GM06990 (cell line): ENCODE results near the gene ABHD17B.
A peak's percentile ranks its signal among the peaks of the same experiment; 100 is the strongest.

Experiments used
- DNase-seq: peaks from one replicate; pipeline ENCODE4 v3.0.0-alpha.2; 2011; ENCODE audit not compliant: insufficient read length; ENCODE audit errors: extremely low read depth
- H3K27me3 ChIP-seq: replicated peaks from 2 replicates; pipeline ENCODE4 v1.6.0; 2011; ENCODE audit warnings: low read length; ENCODE audit not compliant: control insufficient read depth, insufficient read depth
- H3K36me3 ChIP-seq: 2 replicates; pipeline ENCODE4 v1.5.1; 2011; ENCODE audit warnings: low read length; ENCODE audit not compliant: control insufficient read depth, insufficient read depth
- H3K4me3 ChIP-seq: replicated peaks from 2 replicates; pipeline ENCODE4 v1.5.1; 2011; ENCODE audit warnings: low read depth, mild to moderate bottlenecking, control low read depth, low read length
- TF ChIP-seq, protein P1 (sequence below): IDR thresholded peaks from 2 replicates; pipeline ENCODE4 v1.5.1; 2011; ENCODE audit warnings: low read length, control low read depth, mild to moderate bottlenecking, inconsistent platforms; ENCODE audit not compliant: insufficient read depth, poor library complexity, severe bottlenecking

ABHD17B gene

DNA sequence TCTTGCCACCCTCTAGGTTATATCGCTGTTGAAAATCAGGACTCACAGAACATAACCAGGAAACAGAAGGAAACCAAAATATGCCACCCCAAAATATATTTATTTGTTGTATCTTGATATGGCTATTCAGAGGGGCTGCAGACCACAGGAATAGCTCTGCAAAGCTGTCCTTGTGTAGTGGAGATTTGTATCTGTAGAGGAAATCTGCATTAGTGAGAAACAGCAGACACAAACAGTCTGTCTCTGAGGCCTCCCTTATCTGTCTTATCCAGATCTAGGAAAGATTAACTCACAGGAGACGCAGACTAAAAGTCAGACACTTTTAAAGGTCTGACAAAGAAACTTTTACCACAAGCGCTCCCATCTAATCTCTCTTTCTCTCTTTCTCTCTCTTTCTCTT, 88.5 kb downstream of the ABHD17B start:
- no peak for DNase-seq
- Histone ChIP-seq H3K36me3 (no peaks in the 10 kb centered on the region), H3K27me3 (no peaks in the 10 kb centered on the region), H3K4me3 (no peak overlapping the region)
- TF ChIP-seq, protein P1, sequence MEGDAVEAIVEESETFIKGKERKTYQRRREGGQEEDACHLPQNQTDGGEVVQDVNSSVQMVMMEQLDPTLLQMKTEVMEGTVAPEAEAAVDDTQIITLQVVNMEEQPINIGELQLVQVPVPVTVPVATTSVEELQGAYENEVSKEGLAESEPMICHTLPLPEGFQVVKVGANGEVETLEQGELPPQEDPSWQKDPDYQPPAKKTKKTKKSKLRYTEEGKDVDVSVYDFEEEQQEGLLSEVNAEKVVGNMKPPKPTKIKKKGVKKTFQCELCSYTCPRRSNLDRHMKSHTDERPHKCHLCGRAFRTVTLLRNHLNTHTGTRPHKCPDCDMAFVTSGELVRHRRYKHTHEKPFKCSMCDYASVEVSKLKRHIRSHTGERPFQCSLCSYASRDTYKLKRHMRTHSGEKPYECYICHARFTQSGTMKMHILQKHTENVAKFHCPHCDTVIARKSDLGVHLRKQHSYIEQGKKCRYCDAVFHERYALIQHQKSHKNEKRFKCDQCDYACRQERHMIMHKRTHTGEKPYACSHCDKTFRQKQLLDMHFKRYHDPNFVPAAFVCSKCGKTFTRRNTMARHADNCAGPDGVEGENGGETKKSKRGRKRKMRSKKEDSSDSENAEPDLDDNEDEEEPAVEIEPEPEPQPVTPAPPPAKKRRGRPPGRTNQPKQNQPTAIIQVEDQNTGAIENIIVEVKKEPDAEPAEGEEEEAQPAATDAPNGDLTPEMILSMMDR, result no peak

DNA sequence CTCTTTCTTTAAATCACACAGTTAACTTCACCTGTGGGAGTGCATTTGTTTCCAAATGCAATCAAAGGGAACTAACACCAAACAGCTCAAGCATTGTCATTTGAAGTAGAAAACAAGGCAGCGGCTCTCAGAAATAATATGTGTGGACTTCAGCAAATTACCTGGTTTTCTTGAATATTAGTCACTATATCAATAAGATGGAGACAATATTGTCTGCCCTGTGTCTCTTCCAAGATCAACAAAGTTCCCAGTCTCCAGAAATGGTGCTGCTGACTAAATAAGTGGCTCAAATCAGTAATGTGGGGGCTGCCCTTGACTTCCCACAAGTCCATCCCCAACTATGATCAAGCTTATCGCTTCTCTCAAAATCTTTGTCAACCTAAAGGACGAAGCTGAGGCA, 89.6 kb downstream of the ABHD17B start:
- no peak for DNase-seq
- Histone ChIP-seq H3K4me3 (no peak overlapping the region), H3K27me3 (no peaks in the 10 kb centered on the region), H3K36me3 (no peaks in the 10 kb centered on the region)
- TF ChIP-seq, protein P1, result no peak

DNA sequence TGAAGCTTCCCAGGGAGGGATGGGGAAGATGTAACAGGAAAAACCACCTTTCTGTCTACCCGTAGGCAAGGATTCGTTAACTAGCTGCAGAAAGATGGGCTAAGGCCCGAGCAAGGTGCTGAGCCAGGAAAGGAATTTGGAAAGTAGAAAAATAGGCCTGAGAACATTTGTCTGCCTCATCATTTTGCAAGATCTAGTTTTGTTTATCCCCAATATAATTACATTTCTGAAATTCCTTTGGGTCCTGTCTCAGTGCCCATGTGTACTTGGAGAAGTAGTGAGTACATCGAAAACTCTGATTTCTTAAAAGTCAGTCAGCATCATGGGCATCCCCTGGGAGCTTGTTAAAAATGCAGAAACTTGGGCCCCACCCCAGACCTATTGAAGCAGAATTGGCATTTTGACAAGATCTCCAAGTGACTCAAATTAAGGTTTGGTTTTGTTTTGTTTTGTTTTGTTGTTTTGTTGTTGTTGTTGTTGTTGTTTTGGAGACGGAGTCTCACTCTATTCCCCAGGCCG, 90.5 kb downstream of the ABHD17B start:
- no peaks in the 10 kb centered on the region for H3K27me3 ChIP-seq
- TF ChIP-seq, protein P1, result no peak
- DNase-seq, result no peak
- no peak overlapping the region for H3K4me3 ChIP-seq
- H3K36me3 ChIP-seq, result no peaks in the 10 kb centered on the region

DNA sequence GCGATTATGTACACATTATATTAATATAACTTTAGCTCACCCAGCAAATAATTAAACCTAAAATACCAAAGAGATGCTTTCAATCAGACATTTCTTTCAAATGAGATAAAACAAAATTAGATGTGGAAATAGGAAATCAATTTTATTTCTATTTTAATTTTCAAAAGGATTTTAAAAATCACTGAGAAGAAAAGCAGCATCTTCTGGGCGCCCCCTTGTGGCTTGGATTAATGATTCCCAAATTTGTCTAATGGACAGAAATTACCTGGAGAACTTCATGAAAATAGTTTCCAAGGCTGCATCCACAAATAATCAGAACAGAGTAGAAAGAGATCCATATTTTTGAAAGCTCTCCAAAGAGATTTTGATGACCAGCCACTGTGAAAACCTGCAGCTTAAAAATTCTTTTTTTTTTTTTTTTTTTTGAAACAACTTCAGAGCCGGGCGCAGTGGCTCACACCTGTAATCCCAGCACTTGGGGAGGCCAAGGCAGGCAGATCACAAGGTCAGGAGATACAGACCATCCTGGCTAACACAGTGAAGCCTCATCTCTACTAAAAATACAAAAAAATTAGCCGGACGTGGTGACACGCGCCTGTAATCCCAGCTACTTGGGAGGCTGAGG, 91.8 kb downstream of the ABHD17B start:
- H3K27me3 ChIP-seq, result no peaks in the 10 kb centered on the region
- H3K36me3 ChIP-seq, result no peaks in the 10 kb centered on the region
- TF ChIP-seq, protein P1, result peak; percentile 65
- no peak overlapping the region for H3K4me3 ChIP-seq
- DNase-seq, result no peak

DNA sequence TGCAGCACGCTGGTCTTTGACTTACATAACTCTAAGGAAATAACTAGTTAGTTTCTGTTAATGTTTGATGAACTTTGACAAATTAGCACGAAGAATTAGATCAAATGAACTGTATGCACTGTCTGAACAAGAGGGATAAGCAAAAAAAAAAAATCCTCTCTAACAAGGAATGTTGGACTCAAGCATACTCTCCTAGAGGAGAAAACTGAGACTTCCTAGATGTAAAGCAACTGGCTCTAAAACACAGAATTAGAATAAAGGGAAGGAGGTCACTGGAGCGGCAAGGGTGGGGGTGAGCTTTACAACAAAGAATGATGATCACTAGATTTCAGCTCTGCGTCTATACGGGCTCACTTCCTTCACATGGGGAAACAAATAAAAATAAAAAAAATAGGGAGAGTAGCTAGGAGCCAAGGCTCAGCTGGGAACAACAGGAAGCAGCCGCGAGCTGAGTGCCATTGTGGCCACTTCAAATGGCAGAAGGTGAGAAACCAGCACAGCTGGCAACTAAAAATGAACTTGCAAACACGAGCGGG, 94.0 kb downstream of the ABHD17B start:
- H3K36me3 ChIP-seq, result no peaks in the 10 kb centered on the region
- TF ChIP-seq, protein P1, result no peak
- H3K4me3 ChIP-seq, result no peak overlapping the region
- no peaks in the 10 kb centered on the region; the same call in 1 of the 2 replicates for H3K27me3 ChIP-seq
- no peak for DNase-seq
